ENCODE data around the gene FUS.

FUS gene

DNA sequence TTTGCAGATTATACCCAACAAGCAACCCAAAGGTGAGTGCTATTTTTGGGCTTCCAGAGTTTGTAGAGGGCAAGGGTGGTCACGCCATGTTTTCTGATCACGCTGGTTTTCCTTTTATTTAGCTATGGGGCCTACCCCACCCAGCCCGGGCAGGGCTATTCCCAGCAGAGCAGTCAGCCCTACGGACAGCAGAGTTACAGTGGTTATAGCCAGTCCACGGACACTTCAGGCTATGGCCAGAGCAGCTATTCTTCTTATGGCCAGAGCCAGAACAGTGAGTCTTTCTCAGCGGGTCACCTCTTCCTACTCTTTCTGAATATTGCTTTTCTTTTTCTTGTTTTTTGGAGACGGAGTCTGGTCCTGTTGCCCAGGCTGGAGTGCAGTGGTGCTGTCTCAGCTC, 2.5 kb downstream of the FUS start:
- peak overlapping the region; percentile 60 for H3K4me3 ChIP-seq (ENCODE audit: low read depth, low read length)
- no peak for TF ChIP-seq CTCF (IDR thresholded peaks at IDR 0.05; ENCODE audit: insufficient read depth, low read depth, low read length, missing control alignments)
- no peak for DNase-seq (ENCODE audit: low read depth)

DNA sequence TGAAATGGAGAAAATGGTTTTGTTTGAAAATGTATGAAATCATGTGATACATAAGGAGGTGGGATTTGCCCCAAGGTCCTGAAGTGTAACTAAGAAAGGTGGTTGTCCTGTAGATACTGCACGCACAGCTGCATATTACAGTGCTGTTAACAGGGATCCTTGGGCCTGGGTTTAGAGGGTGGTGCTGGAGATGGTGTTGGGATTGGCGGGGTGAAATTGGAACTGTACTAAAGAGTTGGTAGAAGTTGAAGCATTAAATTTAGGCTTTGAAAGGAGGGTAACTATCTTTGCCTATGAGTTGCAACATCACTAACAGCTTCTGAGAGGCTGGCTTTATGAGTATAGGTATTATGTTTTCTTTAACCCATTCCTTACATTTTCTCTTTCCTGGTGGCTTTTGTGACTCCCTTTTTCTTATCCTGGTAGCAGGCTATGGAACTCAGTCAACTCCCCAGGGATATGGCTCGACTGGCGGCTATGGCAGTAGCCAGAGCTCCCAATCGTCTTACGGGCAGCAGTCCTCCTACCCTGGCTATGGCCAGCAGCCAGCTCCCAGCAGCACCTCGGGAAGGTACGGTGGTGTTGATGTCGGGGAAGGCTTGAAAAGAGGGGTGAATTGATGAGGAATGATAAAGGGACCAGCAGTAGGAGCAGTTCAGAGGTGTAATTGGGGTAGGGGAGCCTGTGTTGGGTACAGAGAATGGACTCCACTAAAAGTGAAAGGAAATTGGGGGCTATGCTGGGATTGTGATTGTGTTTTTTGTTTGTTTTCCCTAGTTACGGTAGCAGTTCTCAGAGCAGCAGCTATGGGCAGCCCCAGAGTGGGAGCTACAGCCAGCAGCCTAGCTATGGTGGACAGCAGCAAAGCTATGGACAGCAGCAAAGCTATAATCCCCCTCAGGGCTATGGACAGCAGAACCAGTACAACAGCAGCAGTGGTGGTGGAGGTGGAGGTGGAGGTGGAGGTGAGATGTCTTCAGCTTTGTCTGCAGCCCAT, 3.8 kb downstream of the FUS start:
- no peak for DNase-seq (ENCODE audit: low read depth)
- no peak for TF ChIP-seq CTCF (IDR thresholded peaks at IDR 0.05; ENCODE audit: insufficient read depth, low read depth, low read length, missing control alignments)
- no peak overlapping the region for H3K4me3 ChIP-seq (ENCODE audit: low read depth, low read length)

GRCh38 chr16:31184888-31185287, 4.9 kb downstream of the FUS start:
- TF ChIP-seq CTCF (IDR thresholded peaks at IDR 0.05; ENCODE audit: insufficient read depth, low read depth, low read length, missing control alignments) = no peak
- no peak for DNase-seq (ENCODE audit: low read depth)
- H3K4me3 ChIP-seq (ENCODE audit: low read depth, low read length) = no peak overlapping the region

- no peak for DNase-seq (ENCODE audit: low read depth)
- H3K4me3 ChIP-seq (ENCODE audit: low read depth, low read length) = no peak overlapping the region
- TF ChIP-seq CTCF (IDR thresholded peaks at IDR 0.05; ENCODE audit: insufficient read depth, low read depth, low read length, missing control alignments) = no peak
Measured at GRCh38 chr16:31185339-31185738, 5.4 kb downstream of the FUS start.

DNA sequence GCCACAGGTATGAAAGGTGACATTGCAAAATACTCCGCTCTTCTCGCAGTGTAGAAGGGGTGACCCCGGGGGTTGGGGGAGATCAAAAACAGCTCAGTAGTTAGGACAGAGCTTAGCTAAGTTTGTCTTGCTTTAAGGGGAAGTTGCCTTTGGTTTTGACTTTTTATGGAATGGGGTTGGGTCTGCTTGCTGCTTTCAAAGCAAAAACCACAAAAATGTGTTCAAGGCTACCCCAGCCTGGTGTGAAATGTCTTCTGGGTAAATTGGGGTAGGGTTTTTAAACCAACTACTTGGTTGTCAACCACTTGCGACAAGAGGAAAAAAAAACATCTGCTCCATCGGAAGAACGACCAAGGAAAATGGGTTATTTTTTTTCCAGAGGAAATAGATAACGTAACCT, 6.2 kb downstream of the FUS start:
- no peak for DNase-seq (ENCODE audit: low read depth)
- no peak overlapping the region for H3K4me3 ChIP-seq (ENCODE audit: low read depth, low read length)
- no peak for TF ChIP-seq CTCF (IDR thresholded peaks at IDR 0.05; ENCODE audit: insufficient read depth, low read depth, low read length, missing control alignments)

DNA sequence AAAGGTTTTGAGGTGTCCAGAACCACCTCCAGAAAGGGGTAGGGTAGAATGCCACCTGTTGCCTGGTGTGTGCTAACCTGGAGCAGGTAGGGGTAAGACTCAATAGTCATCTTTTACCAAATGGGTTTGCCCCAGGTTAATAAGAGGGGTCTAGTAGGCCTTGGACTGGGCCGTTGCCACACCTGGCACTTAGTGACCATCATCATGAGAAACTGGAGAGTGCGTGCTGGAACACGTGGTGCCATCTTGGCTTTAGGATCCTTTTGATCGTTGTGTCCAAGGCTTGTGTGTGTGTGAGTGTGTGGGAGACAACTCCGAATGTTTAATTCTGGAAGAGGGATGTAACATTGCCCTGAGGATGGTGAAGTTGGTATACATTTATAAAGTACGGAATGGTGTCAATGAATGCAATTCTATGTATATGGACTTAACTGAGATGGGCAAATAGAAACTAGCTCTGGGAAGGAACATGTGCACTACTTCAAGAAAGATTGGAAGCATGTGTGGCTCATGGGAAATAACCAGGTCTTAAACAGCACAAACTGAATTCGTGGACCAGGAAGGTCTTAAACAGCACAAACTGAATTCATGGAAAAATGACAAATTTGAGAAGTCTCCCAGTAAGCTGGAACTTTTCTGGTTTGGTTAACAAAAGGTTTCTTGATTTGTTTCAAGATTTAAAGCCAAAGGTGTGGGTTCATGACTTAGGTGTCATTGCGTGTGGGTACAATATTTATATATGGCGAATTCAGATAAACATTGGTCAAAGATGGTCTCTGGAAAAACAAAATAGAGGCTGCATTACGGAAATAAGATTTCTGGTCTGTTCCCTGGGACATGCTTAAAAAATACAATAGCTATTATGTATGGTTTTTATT, 7.2 kb downstream of the FUS start:
- no peak overlapping the region for H3K4me3 ChIP-seq (ENCODE audit: low read depth, low read length)
- DNase-seq (ENCODE audit: low read depth) = no peak
- no peak for TF ChIP-seq CTCF (IDR thresholded peaks at IDR 0.05; ENCODE audit: insufficient read depth, low read depth, low read length, missing control alignments)
